K562 treated with DMSO at 1 percent for 48 hours (cell line): Measurements from ENCODE around the gene PPAT. TPM values are rescaled to one million over a fixed set of nuclear protein-coding genes. Genes with fewer than 3 reads are reported as not detected.

Source experiments
- total RNA-seq: library from RNA; unstranded; fragments of 300-600 nt; gene quantifications from 2 replicates; pipeline ENCODE4 v1.2.3, GENCODE V29; 2022; ENCODE audit warnings: low replicate concordance; ENCODE audit errors: extremely low read depth

PPAT gene
- total RNA-seq = not detected in 2 replicates

GRCh38 chr4:56435140-56435926 is at the start of gene PPAT:
PPAT (minus strand) TSS chr4:56435615; CDS start chr4:56435477, 138 bp downstream.

GRCh38 chr4:56467284-56468096 is 32.1 kb upstream of the PPAT start, which contains the start of gene SRP72:
SRP72 (plus strand) TSS chr4:56467617; CDS start chr4:56467636, 19 bp downstream.

GRCh38 chr4:56387023-56388001 is 48.1 kb downstream of the PPAT start, which contains the start of gene AASDH:
AASDH (minus strand) TSS chr4:56387491; CDS start chr4:56384299, 3,192 bp downstream.

Other genes with a start within 250 kb of the PPAT start
- not detected in 2 replicates for gene AASDH, start 48.1 kb downstream of the PPAT start, total RNA-seq
- not detected in 2 replicates for gene PAICS, start 645 bp upstream of the PPAT start, total RNA-seq
- gene SRP72, start 32.0 kb upstream of the PPAT start, total RNA-seq = not detected in 2 replicates
- not detected in 2 replicates for gene ARL9, start 70.2 kb upstream of the PPAT start, total RNA-seq
- gene HOPX, start 245.7 kb upstream of the PPAT start, total RNA-seq = not detected in 2 replicates